Upper lobe of left lung (tissue), 6 donors: ENCODE measurements around the gene THBS1. TPM values are rescaled to one million over a fixed set of nuclear protein-coding genes. Genes with fewer than 3 reads are reported as not detected.

Experiments used
- ATAC-seq, 2 donors: fragments of 200-7000 bp; cut with Tn5 transposase; one replicate each; pipeline ENCODE4 v1.9.1; 2022; ENCODE audit warnings: mild to moderate bottlenecking in 2 of 2, moderate library complexity in 2 of 2; ENCODE audit not compliant: low FRiP score in 2 of 2
- DNase-seq, 2 donors: peaks; one replicate each; pipeline ENCODE4 v3.0.0-alpha.2; 2019 to 2020
- H3K27ac ChIP-seq, 4 donors: fragments of 200-600 bp; sonication (generic); one replicate each; pipeline ENCODE4 v1.5.1; 2016 to 2019
- H3K27me3 ChIP-seq, 4 donors: fragments of 200-600 bp; sonication (generic); one replicate each; pipeline ENCODE4 v1.5.1; 2017 to 2019
- H3K36me3 ChIP-seq, 4 donors: fragments of 200-600 bp; sonication (generic); one replicate each; pipeline ENCODE4 v1.5.1; 2016 to 2019
- H3K4me1 ChIP-seq, 4 donors: fragments of 200-600 bp; sonication (generic); one replicate each; pipeline ENCODE4 v1.5.1; 2018 to 2019
- H3K4me3 ChIP-seq, 4 donors: fragments of 200-600 bp; sonication (generic); one replicate each; pipeline ENCODE4 v1.5.1; 2017 to 2019; ENCODE audit warnings: mild to moderate bottlenecking in 2 of 4, moderate library complexity in 1 of 4
- H3K9me3 ChIP-seq, 4 donors: fragments of 200-600 bp; sonication (generic); one replicate each; pipeline ENCODE4 v1.5.1; 2018 to 2019
- EP300 ChIP-seq, 4 donors: sonication (generic); formaldehyde crosslinking; IDR thresholded peaks; one replicate each; pipeline ENCODE4 v1.5.1; 2017; ENCODE audit warnings: antibody characterized with exemption in 4 of 4, control low read depth in 2 of 4
- POLR2A ChIP-seq, 4 donors: fragments of 450-650 bp; IDR thresholded peaks; one replicate each; pipeline ENCODE4 v1.5.1; 2016 to 2017; ENCODE audit warnings: antibody characterized with exemption in 4 of 4, mild to moderate bottlenecking in 2 of 4
- POLR2AphosphoS5 ChIP-seq, 2 donors: sonication (generic); formaldehyde crosslinking; IDR thresholded peaks; one replicate each; pipeline ENCODE4 v1.5.1; 2017; ENCODE audit warnings: antibody characterized with exemption in 2 of 2
- WGBS, 2 donors: methylation state at CpG; one replicate each; pipeline ENCODE4 v1.1.5; 2017 to 2018; 5-methylcytosine and 5-hydroxymethylcytosine counted together
- total RNA-seq, 6 donors: library from RNA; depleted of rRNA in 4 of 6; stranded (reverse); fragments of >200 nt in 4 of 6; gene quantifications; one replicate each; pipeline versions ENCODE4 v1.1.0 to v1.2.1, GENCODE V29; 2016 to 2021
- TF ChIP-seq, protein P1 (sequence below), 6 experiments: fragments of 450-650 bp in 4 of 6; fragments of 200-600 bp in 2 of 6; sonication (generic) in 2 of 6; IDR thresholded peaks; one replicate each; pipeline ENCODE4 v1.5.1; 2016 to 2019; ENCODE audit warnings: antibody characterized with exemption in 6 of 6
- donor health status: DM: no; HTN: no; CAD: no; lungs with moderate emphysema.
- donor health status: DM: no; HTN: yes; CAD: no; lungs with severe emphysema.

THBS1 gene
- total RNA-seq, 6 donors from 2014 or later = 405 to 497 (median 457) TPM

GRCh38 chr15:39613861-39614260, 33.0 kb downstream of the THBS1 start:
- no peaks in the 10 kb centered on the region for H3K27me3 ChIP-seq
- TF ChIP-seq, protein P1, sequence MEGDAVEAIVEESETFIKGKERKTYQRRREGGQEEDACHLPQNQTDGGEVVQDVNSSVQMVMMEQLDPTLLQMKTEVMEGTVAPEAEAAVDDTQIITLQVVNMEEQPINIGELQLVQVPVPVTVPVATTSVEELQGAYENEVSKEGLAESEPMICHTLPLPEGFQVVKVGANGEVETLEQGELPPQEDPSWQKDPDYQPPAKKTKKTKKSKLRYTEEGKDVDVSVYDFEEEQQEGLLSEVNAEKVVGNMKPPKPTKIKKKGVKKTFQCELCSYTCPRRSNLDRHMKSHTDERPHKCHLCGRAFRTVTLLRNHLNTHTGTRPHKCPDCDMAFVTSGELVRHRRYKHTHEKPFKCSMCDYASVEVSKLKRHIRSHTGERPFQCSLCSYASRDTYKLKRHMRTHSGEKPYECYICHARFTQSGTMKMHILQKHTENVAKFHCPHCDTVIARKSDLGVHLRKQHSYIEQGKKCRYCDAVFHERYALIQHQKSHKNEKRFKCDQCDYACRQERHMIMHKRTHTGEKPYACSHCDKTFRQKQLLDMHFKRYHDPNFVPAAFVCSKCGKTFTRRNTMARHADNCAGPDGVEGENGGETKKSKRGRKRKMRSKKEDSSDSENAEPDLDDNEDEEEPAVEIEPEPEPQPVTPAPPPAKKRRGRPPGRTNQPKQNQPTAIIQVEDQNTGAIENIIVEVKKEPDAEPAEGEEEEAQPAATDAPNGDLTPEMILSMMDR (IDR thresholded peaks at IDR 0.05) = no peak
- TF ChIP-seq POLR2A (IDR thresholded peaks at IDR 0.05) = no peak
- no peak for TF ChIP-seq POLR2AphosphoS5 (IDR thresholded peaks at IDR 0.05)
- no peak for TF ChIP-seq EP300 (IDR thresholded peaks at IDR 0.05)
- no peak overlapping the region for H3K27ac ChIP-seq
- 85 to 92% methylated on average over 2 of the region's 2 CpGs for WGBS, 2 donors
- peaks cover 9 to 28% (median 20%) of the 10 kb centered on the region in 4 donors for H3K9me3 ChIP-seq
- H3K36me3 ChIP-seq = no peaks in the 10 kb centered on the region
- ATAC-seq = no peak
- DNase-seq = no peak
- peaks cover 0 to 3% (median 0%) of the 10 kb centered on the region in 4 donors for H3K4me1 ChIP-seq
- H3K4me3 ChIP-seq = no peak overlapping the region

DNA sequence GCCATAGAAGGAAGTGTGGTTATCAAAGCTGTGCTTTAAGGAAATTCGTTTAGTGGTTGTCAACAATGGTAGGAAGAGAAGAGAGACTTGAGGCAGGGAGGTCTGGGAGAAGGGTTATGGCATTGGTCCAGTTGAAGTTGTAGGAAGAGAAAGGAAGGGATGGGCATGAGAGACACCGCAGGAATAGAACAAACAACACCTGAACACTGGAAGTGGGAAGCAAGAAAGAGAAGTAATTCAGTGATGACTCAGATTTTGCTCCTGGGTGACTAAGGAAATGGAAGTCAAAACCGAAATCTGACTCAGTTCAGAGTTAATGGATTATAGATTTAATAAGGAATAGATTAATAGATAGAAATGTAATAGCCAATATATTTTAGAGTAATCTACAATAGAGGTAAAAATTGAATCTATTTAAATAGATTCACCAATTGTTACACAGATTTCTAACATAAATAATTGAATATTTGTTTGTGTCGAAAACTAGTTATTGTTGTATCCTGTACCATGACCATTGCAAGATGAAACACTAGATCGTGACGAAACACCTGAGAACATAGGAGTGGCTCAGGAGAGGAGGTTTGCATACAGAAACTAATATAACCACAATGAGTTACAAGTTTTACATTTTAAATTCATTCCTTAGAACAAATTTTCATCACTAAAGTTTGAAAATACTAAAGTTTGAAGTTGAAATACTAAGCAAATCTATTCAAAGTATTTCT, 36.0 kb downstream of the THBS1 start:
- WGBS, 2 donors = 73 to 80% methylated on average over 6 of the region's 6 CpGs
- H3K27me3 ChIP-seq = no peaks in the 10 kb centered on the region
- no peak for ATAC-seq
- H3K4me3 ChIP-seq = no peak overlapping the region
- peaks cover 0 to 9% (median under 1%) of the 10 kb centered on the region in 4 donors for H3K9me3 ChIP-seq
- H3K36me3 ChIP-seq = no peaks in the 10 kb centered on the region
- DNase-seq = no peak
- no peak for TF ChIP-seq POLR2A (IDR thresholded peaks at IDR 0.05)
- no peak for TF ChIP-seq EP300 (IDR thresholded peaks at IDR 0.05)
- TF ChIP-seq, protein P1 (IDR thresholded peaks at IDR 0.05) = no peak
- TF ChIP-seq POLR2AphosphoS5 (IDR thresholded peaks at IDR 0.05) = no peak
- peaks cover 0 to 3% (median 0%) of the 10 kb centered on the region in 4 donors for H3K4me1 ChIP-seq
- H3K27ac ChIP-seq = no peak overlapping the region

GRCh38 chr15:39618063-39618823, 37.4 kb downstream of the THBS1 start:
- Histone ChIP-seq H3K27ac (no peak overlapping the region), H3K36me3 (no peaks in the 10 kb centered on the region), H3K9me3 (peaks cover 0 to 7% (median 0%) of the 10 kb centered on the region in 4 donors), H3K27me3 (no peaks in the 10 kb centered on the region), H3K4me3 (no peak overlapping the region), H3K4me1 (peaks cover 0 to 3% (median 0%) of the 10 kb centered on the region in 4 donors)
- DNase-seq = no peak
- TF ChIP-seq POLR2A (IDR thresholded peaks at IDR 0.05) (no peak), EP300 (IDR thresholded peaks at IDR 0.05) (no peak), POLR2AphosphoS5 (IDR thresholded peaks at IDR 0.05) (no peak)
- TF ChIP-seq, protein P1 (IDR thresholded peaks at IDR 0.05) = no peak
- no peak for ATAC-seq
- 73 to 87% methylated on average over 3 of the region's 3 CpGs for WGBS, 2 donors

GRCh38 chr15:39621210-39621609, 40.3 kb downstream of the THBS1 start:
- no peak for DNase-seq
- Histone ChIP-seq H3K4me1 (peaks cover 14 to 19% (median 18%) of the 10 kb centered on the region in 4 donors), H3K27ac (no peak overlapping the region), H3K27me3 (no peaks in the 10 kb centered on the region), H3K9me3 (no peaks in the 10 kb centered on the region), H3K36me3 (no peaks in the 10 kb centered on the region), H3K4me3 (no peak overlapping the region)
- no peak for ATAC-seq
- 84 to 89% methylated on average over 1 of the region's 1 CpG for WGBS, 2 donors
- TF ChIP-seq, protein P1 (IDR thresholded peaks at IDR 0.05) = no peak
- TF ChIP-seq POLR2AphosphoS5 (IDR thresholded peaks at IDR 0.05) (no peak), EP300 (IDR thresholded peaks at IDR 0.05) (no peak), POLR2A (IDR thresholded peaks at IDR 0.05) (no peak)
